NT2/D1 (cell line): Measurements from ENCODE around the gene ACTN4.

Experiments used
- DNase-seq: peaks from one replicate; pipeline ENCODE4 v3.0.0-alpha.2; 2011; ENCODE audit warnings: low read depth, low spot score
- H3K27me3 ChIP-seq: 2 replicates; pipeline ENCODE4 v1.6.0; 2011; ENCODE audit warnings: mild to moderate bottlenecking; ENCODE audit not compliant: insufficient read length, insufficient read depth
- H3K36me3 ChIP-seq: 2 replicates; pipeline ENCODE4 v1.6.1; 2011; ENCODE audit warnings: mild to moderate bottlenecking, low read length, mixed read lengths; ENCODE audit not compliant: insufficient read depth, insufficient read length
- H3K4me1 ChIP-seq: 2 replicates; pipeline ENCODE4 v1.5.1; 2011; ENCODE audit not compliant: insufficient read depth, insufficient read length
- H3K4me3 ChIP-seq: 2 replicates; pipeline ENCODE4 v1.5.1; 2011; ENCODE audit warnings: low read depth; ENCODE audit not compliant: insufficient read length
- H3K9ac ChIP-seq: 2 replicates; pipeline ENCODE4 v1.6.0; 2011; ENCODE audit warnings: low read depth; ENCODE audit not compliant: insufficient read length
- H3K9me3 ChIP-seq: 2 replicates; pipeline ENCODE4 v1.5.1; 2011; ENCODE audit warnings: mild to moderate bottlenecking, low read length; ENCODE audit not compliant: insufficient read depth
- SUZ12 ChIP-seq: IDR thresholded peaks from 2 replicates; pipeline ENCODE4 v1.6.1; 2011; ENCODE audit not compliant: insufficient read length, insufficient read depth; ENCODE audit errors: extremely low read depth
- YY1 ChIP-seq: IDR thresholded peaks from 2 replicates; pipeline ENCODE4 v1.6.1; 2011; ENCODE audit not compliant: insufficient read length, insufficient read depth
- ZNF274 ChIP-seq: IDR thresholded peaks from 2 replicates; pipeline ENCODE4 v1.6.1; 2011; ENCODE audit warnings: mild to moderate bottlenecking, low read depth, low read length

The ACTN4 gene

GRCh38 chr19:38669552-38669951 lies 22.1 kb downstream of the ACTN4 start:
- Histone ChIP-seq H3K4me1 (peaks cover 16% of the 10 kb centered on the region), H3K27me3 (no peaks in the 10 kb centered on the region), H3K9ac (no peak overlapping the region), H3K4me3 (no peak overlapping the region), H3K9me3 (no peaks in the 10 kb centered on the region), H3K36me3 (peaks cover 22% of the 10 kb centered on the region)
- TF ChIP-seq YY1 (no peak), SUZ12 (no peak), ZNF274 (no peak)
- no peak for DNase-seq

GRCh38 chr19:38670921-38671398 lies 23.5 kb downstream of the ACTN4 start:
- H3K9ac ChIP-seq: no peak overlapping the region

GRCh38 chr19:38671654-38672053 lies 24.2 kb downstream of the ACTN4 start:
- H3K9ac ChIP-seq: no peak overlapping the region
- no peaks in the 10 kb centered on the region for H3K27me3 ChIP-seq
- peaks cover 20% of the 10 kb centered on the region for H3K36me3 ChIP-seq
- peaks cover 2% of the 10 kb centered on the region for H3K4me1 ChIP-seq
- DNase-seq: no peak
- no peak for TF ChIP-seq SUZ12
- TF ChIP-seq ZNF274: no peak
- no peak for TF ChIP-seq YY1
- no peaks in the 10 kb centered on the region for H3K9me3 ChIP-seq
- H3K4me3 ChIP-seq: no peak overlapping the region

More at GRCh38 chr19:38670921-38671398, 23.5 kb downstream of the ACTN4 start:
- no peak for DNase-seq
- no peaks in the 10 kb centered on the region for H3K27me3 ChIP-seq
- H3K36me3 ChIP-seq: peaks cover 20% of the 10 kb centered on the region
- TF ChIP-seq ZNF274: no peak
- TF ChIP-seq SUZ12: no peak
- no peak for TF ChIP-seq YY1
- no peaks in the 10 kb centered on the region for H3K9me3 ChIP-seq
- no peak overlapping the region for H3K4me3 ChIP-seq
- H3K4me1 ChIP-seq: peaks cover 6% of the 10 kb centered on the region

GRCh38 chr19:38673030-38673429 lies 25.6 kb downstream of the ACTN4 start:
- DNase-seq: no peak
- Histone ChIP-seq H3K36me3 (peaks cover 26% of the 10 kb centered on the region), H3K4me1 (peaks cover 2% of the 10 kb centered on the region), H3K4me3 (no peak overlapping the region), H3K9ac (no peak overlapping the region), H3K27me3 (no peaks in the 10 kb centered on the region), H3K9me3 (no peaks in the 10 kb centered on the region)
- TF ChIP-seq YY1: no peak
- TF ChIP-seq ZNF274: no peak

GRCh38 chr19:38674388-38675171 lies 27.1 kb downstream of the ACTN4 start:
- Histone ChIP-seq H3K36me3 (peaks cover 32% of the 10 kb centered on the region), H3K27me3 (no peaks in the 10 kb centered on the region), H3K4me1 (peaks cover 2% of the 10 kb centered on the region), H3K9ac (no peak overlapping the region), H3K4me3 (no peak overlapping the region), H3K9me3 (no peaks in the 10 kb centered on the region)
- no peak for DNase-seq
- no peak for TF ChIP-seq SUZ12

GRCh38 chr19:38675611-38676010 lies 28.2 kb downstream of the ACTN4 start:
- H3K27me3 ChIP-seq: no peaks in the 10 kb centered on the region
- peaks cover 2% of the 10 kb centered on the region for H3K4me1 ChIP-seq
- DNase-seq: no peak
- peaks cover 33% of the 10 kb centered on the region for H3K36me3 ChIP-seq
- no peaks in the 10 kb centered on the region for H3K9me3 ChIP-seq
- TF ChIP-seq SUZ12 (no peak), ZNF274 (no peak), YY1 (no peak)
- no peak overlapping the region for H3K4me3 ChIP-seq
- no peak overlapping the region for H3K9ac ChIP-seq

- H3K27me3 ChIP-seq: no peaks in the 10 kb centered on the region
- no peak overlapping the region for H3K9ac ChIP-seq
- no peak for DNase-seq
Measured at GRCh38 chr19:38676023-38676877, 28.8 kb downstream of the ACTN4 start.

More at GRCh38 chr19:38676023-38676877, 28.8 kb downstream of the ACTN4 start:
- TF ChIP-seq YY1 (no peak), ZNF274 (no peak), SUZ12 (no peak)
- Histone ChIP-seq H3K9me3 (no peaks in the 10 kb centered on the region), H3K36me3 (peaks cover 36% of the 10 kb centered on the region), H3K4me1 (peaks cover 4% of the 10 kb centered on the region), H3K4me3 (no peak overlapping the region)
